ENCODE results near the gene STK16.

- no peak for TF ChIP-seq CTCF (IDR thresholded peaks at IDR 0.05; ENCODE audit: low read depth, low read length, missing input control)
- TF ChIP-seq TAF1 (conservative IDR thresholded peaks at IDR 0.05) = no peak
- no peak for TF ChIP-seq JUND (IDR thresholded peaks at IDR 0.05)
- TF ChIP-seq GABPA (IDR thresholded peaks at IDR 0.05 in 1 of 2, conservative IDR thresholded peaks at IDR 0.05 in 1 of 2) = no peak
- no peak for TF ChIP-seq SP1 (IDR thresholded peaks at IDR 0.05)
- no peak for TF ChIP-seq ATF3 (IDR thresholded peaks at IDR 0.05)
- no peak for TF ChIP-seq HNF4A (conservative IDR thresholded peaks at IDR 0.05)
- no peak for TF ChIP-seq FOXA2 (IDR thresholded peaks at IDR 0.05)
- TF ChIP-seq HNF4G (IDR thresholded peaks at IDR 0.05) = no peak
These were observed 46.7 kb downstream of the STK16 start for GRCh38 chr2:219291910-219292490.

All from liver (tissue), 3 donors.